HUES64 (cell line): ENCODE measurements around the gene SEMA4C.

Source experiments
- H3K27ac ChIP-seq: 2 replicates; pipeline ENCODE4 v1.7.0; 2013; ENCODE audit warnings: low read depth, low read length, inconsistent platforms
- H3K27me3 ChIP-seq: 2 replicates; pipeline ENCODE4 v1.6.1; 2013; ENCODE audit warnings: mild to moderate bottlenecking, low read length; ENCODE audit not compliant: insufficient read depth
- H3K36me3 ChIP-seq: 2 replicates; pipeline ENCODE4 v1.6.1; 2013; ENCODE audit warnings: mild to moderate bottlenecking, low read length; ENCODE audit not compliant: insufficient read depth
- H3K4me1 ChIP-seq: 2 replicates; pipeline ENCODE4 v1.6.1; 2013; ENCODE audit warnings: mild to moderate bottlenecking, low read length, moderate library complexity; ENCODE audit not compliant: insufficient read depth
- H3K4me3 ChIP-seq: 2 replicates; pipeline ENCODE4 v1.5.1; 2013; ENCODE audit warnings: mild to moderate bottlenecking, low read length, moderate library complexity
- H3K9ac ChIP-seq: 2 replicates; pipeline ENCODE4 v1.6.1; 2013; ENCODE audit warnings: mild to moderate bottlenecking, low read depth, low read length
- H3K9me3 ChIP-seq: 2 replicates; pipeline ENCODE4 v1.6.1; 2013; ENCODE audit warnings: low read depth, low read length; ENCODE audit not compliant: insufficient read depth
- WGBS: fragments of 150-250, 120-280 bp; methylation state at CpG from one replicate; pipeline ENCODE4 v1.1.7; 2013; ENCODE audit warnings: missing lambda C conversion rate; 5-methylcytosine and 5-hydroxymethylcytosine counted together

The SEMA4C gene

DNA sequence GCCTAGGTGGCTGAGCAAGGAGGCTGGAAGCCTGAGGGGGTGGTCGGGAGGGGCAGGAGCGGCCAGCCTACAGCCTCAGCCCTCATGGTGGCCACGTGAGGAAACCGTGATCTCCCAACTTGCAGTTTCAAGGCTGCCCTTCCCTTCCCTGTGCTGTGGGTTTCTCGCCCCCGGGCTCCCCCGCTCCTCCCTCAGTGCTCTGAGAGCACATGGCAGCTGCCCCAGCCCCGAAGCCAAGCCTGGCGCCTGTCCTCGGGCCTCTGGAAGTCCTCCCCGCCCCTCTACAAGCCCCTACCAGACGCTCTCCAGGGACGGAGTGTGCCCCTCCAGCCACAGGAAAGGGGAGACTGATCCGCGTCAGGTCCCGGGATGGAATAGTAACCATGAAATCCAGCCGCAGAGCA is 25.5 kb downstream of the SEMA4C start:
- WGBS, result 91% methylated on average over 17 of the region's 17 CpGs
- Histone ChIP-seq H3K36me3 (peaks cover 15% of the 10 kb centered on the region), H3K4me3 (no peak overlapping the region), H3K9me3 (no peaks in the 10 kb centered on the region), H3K27me3 (no peaks in the 10 kb centered on the region), H3K4me1 (no peaks in the 10 kb centered on the region), H3K27ac (no peak overlapping the region), H3K9ac (no peak overlapping the region)

DNA sequence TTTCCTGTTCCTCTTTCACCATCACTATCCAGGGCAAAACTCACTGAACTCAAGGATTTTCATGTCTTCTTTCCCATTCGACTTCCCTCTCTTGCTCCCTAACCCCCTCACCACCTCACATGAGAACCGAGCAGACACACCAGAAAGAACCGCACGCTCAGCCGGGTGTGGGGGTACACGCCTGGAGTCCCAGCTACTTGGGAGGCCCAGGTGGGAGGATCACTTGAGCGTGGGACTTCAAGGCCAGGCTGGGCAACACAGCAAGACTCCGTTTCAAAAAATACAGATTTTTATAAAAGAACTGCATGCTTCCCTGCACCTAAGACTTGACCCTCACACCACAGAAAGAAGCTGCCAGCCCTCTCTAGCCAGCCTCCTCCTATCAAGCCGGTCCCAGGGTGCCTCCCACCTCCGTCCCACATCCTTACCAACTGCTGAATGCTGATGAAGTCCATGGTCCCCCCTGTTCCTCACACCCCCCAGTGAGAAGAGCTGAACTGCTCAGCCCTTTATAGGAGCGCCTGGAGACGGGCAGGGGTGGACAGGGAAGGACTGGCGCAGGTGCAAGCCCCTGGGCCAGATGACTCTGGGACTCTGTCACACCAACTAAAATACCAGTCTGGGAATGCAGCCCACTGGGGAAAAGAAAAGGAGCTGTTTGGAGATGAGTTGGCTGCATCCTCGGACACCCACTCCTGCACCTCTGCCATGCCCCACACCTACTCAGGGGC is 26.2 kb downstream of the SEMA4C start, which contains the start of gene ANKRD23:
TSS of gene ANKRD23 (minus strand) at position 484 of the 731 bp plus-strand sequence. CDS start at position 455, 29 bp downstream.
- Histone ChIP-seq H3K4me1 (no peaks in the 10 kb centered on the region), H3K4me3 (no peak within 1 kb of the TSS), H3K27ac (no peak within 1 kb of the TSS)

DNA sequence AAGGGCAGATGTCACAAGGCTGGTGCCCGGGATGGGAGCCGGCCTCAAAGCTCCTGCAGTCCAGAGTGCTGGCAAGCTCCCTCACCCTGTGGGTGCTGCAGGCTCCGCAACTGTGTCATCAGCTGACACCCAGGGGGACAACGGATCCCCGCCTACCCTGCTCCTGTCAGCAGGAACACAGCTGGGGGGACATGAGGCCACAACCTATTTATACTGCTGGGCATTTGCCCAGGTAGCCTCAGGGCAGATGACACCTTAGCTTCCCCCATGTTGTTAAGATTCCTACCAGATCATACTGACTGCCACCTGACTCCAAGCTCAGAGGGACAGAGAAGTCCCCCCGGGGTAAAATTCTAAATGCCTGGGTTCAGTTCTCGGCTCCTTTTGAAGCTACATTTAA is 27.3 kb downstream of the SEMA4C start:
- H3K36me3 ChIP-seq, result peaks cover 7% of the 10 kb centered on the region
- no peak overlapping the region for H3K9ac ChIP-seq
- H3K4me3 ChIP-seq, result no peak overlapping the region
- no peaks in the 10 kb centered on the region for H3K4me1 ChIP-seq
- no peaks in the 10 kb centered on the region for H3K9me3 ChIP-seq
- H3K27me3 ChIP-seq, result no peaks in the 10 kb centered on the region
- H3K27ac ChIP-seq, result no peak overlapping the region
- WGBS, result 89% methylated on average over 7 of the region's 7 CpGs

More for the DNA sequence above, 26.2 kb downstream of the SEMA4C start, which contains the start of gene ANKRD23:
- H3K27me3 ChIP-seq, result no peaks in the 10 kb centered on the region
- 95% methylated on average over 14 of the region's 14 CpGs for WGBS
- no peaks in the 10 kb centered on the region for H3K9me3 ChIP-seq
- peaks cover 15% of the 10 kb centered on the region for H3K36me3 ChIP-seq
- H3K9ac ChIP-seq, result no peak within 1 kb of the TSS

DNA sequence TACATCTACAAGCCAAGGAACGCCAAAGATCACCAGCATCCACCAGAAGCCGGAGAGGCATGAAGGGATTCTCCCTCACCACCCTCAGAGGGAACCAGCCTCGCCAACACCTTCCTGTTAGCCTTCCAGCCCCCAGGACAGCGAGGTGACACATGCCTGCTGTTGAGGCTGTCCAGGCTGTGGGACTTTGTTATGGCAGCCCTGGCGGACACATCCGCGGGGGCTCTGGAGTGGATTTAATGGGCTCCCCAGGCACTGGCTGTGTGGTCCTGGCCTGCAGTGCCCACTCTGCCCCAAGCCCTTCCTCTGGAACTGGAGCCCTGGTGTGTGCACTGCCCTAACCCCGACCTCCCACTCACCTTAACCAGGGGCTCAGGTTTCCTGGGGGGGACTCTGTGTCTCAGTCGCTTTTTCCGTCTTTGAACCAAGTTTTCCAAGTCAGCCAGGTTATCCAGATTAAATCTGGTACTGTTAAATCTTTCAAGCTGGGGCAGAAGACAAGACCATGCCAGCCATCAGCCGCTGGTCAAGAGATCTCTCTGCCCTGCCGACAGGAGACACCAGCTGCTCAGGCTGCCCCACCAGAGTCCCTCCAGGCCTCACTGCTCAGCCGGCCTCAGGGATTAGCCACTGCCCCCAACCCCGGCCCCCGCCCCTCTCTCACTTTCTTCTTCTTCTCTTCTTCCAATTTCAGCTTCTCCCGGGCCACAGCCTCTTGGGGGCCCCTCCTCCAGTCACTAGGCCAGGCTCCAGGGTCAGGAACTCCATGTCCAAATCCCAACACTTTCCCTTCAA is 28.0 kb downstream of the SEMA4C start:
- Histone ChIP-seq H3K9me3 (no peaks in the 10 kb centered on the region), H3K36me3 (peaks cover 6% of the 10 kb centered on the region), H3K4me1 (no peaks in the 10 kb centered on the region), H3K4me3 (no peak overlapping the region), H3K9ac (no peak overlapping the region), H3K27ac (no peak overlapping the region), H3K27me3 (no peaks in the 10 kb centered on the region)
- WGBS, result 89% methylated on average over 16 of the region's 16 CpGs

DNA sequence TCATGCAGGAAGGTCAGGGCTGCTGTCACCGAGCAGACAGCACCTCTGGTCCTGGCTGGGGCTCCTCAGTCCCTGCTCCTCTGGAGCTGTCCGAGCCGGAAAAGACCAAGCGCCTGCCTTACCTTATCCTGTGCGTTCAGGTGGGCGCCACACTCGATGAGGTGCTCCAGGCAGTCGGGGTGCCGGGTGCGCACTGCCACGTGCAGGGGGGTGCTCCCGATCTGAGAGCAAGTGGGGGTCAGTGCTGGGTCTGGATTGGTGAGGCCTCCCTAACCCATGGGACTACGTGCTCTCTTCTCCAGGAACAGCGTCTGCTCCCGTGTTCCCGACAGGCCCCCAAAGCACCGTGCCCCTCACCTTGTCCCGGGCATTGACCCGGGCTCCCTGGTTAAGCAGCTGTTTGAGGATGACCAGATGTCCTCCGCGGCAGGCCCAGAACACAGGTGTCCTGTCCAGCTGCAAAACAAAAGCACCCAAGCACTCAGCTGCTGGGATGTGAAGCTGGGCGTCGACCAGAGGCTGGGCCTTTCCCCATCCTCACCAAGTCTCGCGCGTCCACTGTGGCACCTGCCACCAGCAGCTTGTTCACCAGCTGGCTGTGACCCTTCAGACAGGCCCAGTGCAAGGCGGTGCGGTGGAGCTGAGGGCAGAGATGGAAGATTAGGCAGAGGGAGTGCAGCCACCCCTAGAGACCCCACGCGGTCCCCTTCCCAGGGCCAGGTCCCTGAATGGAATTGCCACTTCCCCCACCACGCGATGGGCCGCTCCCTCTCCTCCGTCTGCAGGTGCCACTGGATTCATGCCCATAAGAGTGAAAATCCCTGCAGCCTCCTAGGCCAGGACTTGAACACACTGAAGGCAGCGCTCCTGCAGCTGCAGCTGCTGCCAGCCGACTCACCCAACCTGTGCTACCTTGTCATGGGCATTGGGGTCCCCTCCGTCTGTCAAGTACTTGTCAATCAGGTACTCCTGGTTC is 29.7 kb downstream of the SEMA4C start:
- no peak overlapping the region for H3K9ac ChIP-seq
- H3K27ac ChIP-seq, result no peak overlapping the region
- H3K36me3 ChIP-seq, result peaks cover 3% of the 10 kb centered on the region; the same call in 1 of the 2 replicates

DNA sequence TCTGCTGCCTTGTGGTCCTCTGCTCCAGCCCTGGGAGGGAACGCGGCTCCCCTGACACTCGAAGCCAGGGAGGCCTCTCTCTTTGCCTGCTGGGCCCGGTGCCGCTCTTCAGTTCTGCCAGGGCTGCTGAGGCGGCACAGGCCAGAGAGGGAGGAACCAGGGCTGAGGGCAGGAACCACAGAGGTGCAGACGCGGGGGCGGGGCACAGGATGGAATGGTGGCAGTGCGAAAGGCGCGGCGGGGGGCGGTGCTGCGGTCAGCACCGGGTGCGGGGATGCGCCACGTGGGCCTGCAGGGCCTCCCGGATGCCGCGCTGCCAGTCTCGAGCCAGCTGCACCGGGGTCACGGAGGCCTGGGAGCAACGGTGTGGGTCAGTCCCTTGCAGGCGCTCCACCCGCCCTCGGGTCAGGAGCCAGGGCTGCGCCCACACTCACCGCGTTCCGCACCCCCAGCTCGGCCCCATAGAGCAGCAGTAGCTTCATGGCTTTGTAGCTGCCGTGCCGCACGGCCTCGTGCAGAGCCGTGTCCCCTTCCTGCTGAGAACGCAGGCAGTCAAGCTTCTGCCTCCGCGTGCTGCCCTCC is 30.5 kb downstream of the SEMA4C start:
- H3K27me3 ChIP-seq, result no peaks in the 10 kb centered on the region
- H3K9me3 ChIP-seq, result no peaks in the 10 kb centered on the region
- H3K27ac ChIP-seq, result no peak overlapping the region
- no peak overlapping the region for H3K4me3 ChIP-seq
- WGBS, result 91% methylated on average over 42 of the region's 42 CpGs
- no peak overlapping the region; the same call in 1 of the 2 replicates for H3K9ac ChIP-seq
- no peaks in the 10 kb centered on the region for H3K4me1 ChIP-seq
- H3K36me3 ChIP-seq, result peaks cover 11% of the 10 kb centered on the region

More for the DNA sequence above, 29.7 kb downstream of the SEMA4C start:
- no peaks in the 10 kb centered on the region for H3K27me3 ChIP-seq
- no peaks in the 10 kb centered on the region for H3K9me3 ChIP-seq
- no peak overlapping the region for H3K4me3 ChIP-seq
- H3K4me1 ChIP-seq, result no peaks in the 10 kb centered on the region
- 95% methylated on average over 37 of the region's 37 CpGs for WGBS

DNA sequence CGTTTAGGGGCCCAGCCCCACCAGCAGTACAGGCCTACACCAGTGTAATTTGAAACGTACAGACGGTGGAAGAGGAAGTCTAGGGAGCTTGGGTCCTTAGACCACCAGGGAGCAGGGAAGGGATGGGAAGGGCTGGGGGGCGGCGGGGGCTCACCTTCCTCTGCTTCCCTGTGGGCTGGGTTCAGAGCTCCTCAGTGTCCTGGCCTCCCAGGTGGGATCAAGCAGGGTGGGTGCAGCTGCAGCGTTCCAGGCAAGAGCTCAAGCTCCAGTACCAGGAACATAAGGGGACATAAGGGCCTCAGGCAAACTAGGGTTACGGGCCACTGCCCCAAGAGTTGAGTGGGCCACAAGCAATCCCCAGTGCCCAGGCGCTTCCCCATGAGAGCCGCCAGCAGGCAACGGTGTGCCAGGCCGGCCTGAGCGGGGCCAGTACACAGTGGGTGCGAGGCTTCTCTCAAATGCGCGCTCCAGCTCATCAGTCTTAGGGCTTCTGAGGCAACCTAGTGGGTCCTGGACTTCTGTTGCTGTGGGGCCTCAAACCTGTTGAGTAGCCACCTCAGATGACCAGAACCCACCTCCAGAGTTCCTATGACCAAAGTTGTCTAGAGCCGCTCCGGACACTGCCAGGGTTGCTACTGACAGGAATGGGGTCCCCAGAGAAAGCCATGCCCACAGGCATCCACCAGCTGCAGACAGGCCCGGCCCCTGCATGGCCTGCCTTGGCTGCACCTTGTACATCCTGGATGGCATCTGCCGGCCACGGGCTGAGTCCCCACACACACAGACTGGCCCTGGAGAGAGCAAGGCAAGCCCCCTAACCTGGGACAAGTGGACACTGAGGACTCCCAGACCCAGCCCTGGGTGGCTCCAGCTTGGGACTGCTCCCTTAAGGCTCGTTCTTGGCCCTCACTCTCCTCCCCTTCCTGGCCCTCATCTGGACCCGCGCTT is 31.3 kb downstream of the SEMA4C start:
- no peak overlapping the region for H3K9ac ChIP-seq
- no peak overlapping the region for H3K4me3 ChIP-seq
- H3K27me3 ChIP-seq, result no peaks in the 10 kb centered on the region
- 93% methylated on average over 23 of the region's 23 CpGs for WGBS
- H3K27ac ChIP-seq, result no peak overlapping the region
- H3K9me3 ChIP-seq, result no peaks in the 10 kb centered on the region
- 0 out of 2 replicates have a peak, but pooled peaks cover under 1% of the 10 kb centered on the region for H3K4me1 ChIP-seq
- peaks cover 14% of the 10 kb centered on the region for H3K36me3 ChIP-seq

DNA sequence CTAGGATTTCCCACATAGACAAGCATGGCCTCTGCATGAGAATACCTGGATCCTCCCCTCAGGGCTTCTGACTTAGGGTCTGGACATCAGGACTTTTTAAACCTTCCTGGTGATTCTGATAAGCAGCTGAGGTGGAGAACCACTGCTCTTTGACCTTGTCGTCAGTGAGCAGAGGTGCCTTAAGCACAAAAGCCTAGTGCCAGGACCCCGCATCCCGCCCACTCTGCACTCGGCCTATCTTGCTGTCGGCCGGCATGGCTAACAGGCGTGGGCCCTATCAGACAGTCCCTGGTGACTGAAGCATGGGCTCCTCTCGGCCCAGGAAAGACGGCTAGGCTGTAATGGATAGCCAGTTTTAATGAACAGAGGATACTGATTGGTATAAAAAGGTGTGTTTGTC is 32.3 kb downstream of the SEMA4C start:
- Histone ChIP-seq H3K9ac (no peak overlapping the region), H3K27ac (no peak overlapping the region), H3K36me3 (peaks cover 18% of the 10 kb centered on the region), H3K27me3 (no peaks in the 10 kb centered on the region), H3K9me3 (no peaks in the 10 kb centered on the region), H3K4me3 (no peak overlapping the region), H3K4me1 (peaks cover 11% of the 10 kb centered on the region)
- 92% methylated on average over 9 of the region's 9 CpGs for WGBS

DNA sequence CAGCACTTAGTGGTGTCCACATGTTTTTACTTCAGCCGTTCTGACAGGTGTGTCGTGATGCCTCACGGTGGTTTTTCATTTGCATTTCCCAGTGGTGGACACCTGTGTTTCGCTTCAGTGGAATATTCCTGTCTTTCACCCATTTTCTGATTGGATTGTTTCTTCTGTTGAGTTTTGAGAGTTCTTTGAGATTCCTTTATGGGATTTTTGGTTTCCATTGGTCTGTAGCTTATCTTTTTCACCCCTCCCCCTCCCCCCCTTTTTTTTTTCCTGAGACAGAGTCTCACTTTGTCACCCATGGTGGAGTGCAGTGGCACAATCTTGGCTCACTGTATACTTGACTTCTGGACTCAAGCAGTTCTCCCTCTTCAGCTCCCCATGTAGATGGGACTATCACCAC is 34.0 kb downstream of the SEMA4C start:
- no peaks in the 10 kb centered on the region for H3K9me3 ChIP-seq
- 97% methylated on average over 4 of the region's 4 CpGs for WGBS
- H3K9ac ChIP-seq, result no peak overlapping the region
- peaks cover 25% of the 10 kb centered on the region for H3K4me1 ChIP-seq
- peaks cover 33% of the 10 kb centered on the region for H3K36me3 ChIP-seq
- H3K27ac ChIP-seq, result no peak overlapping the region
- no peak overlapping the region for H3K4me3 ChIP-seq
- H3K27me3 ChIP-seq, result no peaks in the 10 kb centered on the region
